HEK293 (cell line): ENCODE measurements around the gene ILK.

Experiments
- CTCF ChIA-PET: fragments of 350-600 bp; formaldehyde crosslinking; extraction: SDS; loops from one replicate; lab custom pipeline; 2021; ENCODE audit warnings: antibody characterized with exemption; lab: Yijun Ruan, JAX
- POLR2A ChIA-PET: fragments of 300-600 bp; formaldehyde crosslinking; extraction: SDS; loops from one replicate; lab custom pipeline; 2020; ENCODE audit warnings: antibody characterized with exemption, inconsistent platforms; lab: Yijun Ruan, JAX
- H3K27ac ChIP-seq: fragments of 200-500 bp; sonication (Bioruptor generic); 2 replicates; pipeline ENCODE4 v1.5.1; 2014; ENCODE audit warnings: low read depth, low read length, control low read depth, inconsistent platforms; ENCODE audit errors: extremely low read depth
- H3K36me3 ChIP-seq, 2 experiments: fragments of 200-500 bp in 1 of 2; sonication (Bioruptor generic) in 1 of 2; 1 replicate in 1 of 2; 2 replicates in 1 of 2; pipeline ENCODE4 v1.5.1; 2014 to 2017; ENCODE audit warnings: inconsistent platforms in 2 of 2, low read length in 2 of 2; ENCODE audit not compliant: control insufficient read depth in 2 of 2, insufficient read depth in 1 of 2
- H3K4me1 ChIP-seq: fragments of 200-500 bp; sonication (Bioruptor generic); 2 replicates; pipeline ENCODE4 v1.5.1; 2014; ENCODE audit warnings: mild to moderate bottlenecking, low read length, inconsistent platforms; ENCODE audit not compliant: control insufficient read depth, insufficient read depth
- H3K4me3 ChIP-seq: 2 replicates; pipeline ENCODE4 v1.5.1; 2011; ENCODE audit warnings: low read depth, mild to moderate bottlenecking, control low read depth, low read length, moderate library complexity
- H3K9me3 ChIP-seq: fragments of 200-500 bp; sonication (Bioruptor generic); 2 replicates; pipeline ENCODE4 v1.5.1; 2014; ENCODE audit warnings: low read depth, low read length, inconsistent platforms; ENCODE audit not compliant: control insufficient read depth, insufficient read depth
- SCRT2 ChIP-seq: fragments of 450-650 bp; formaldehyde crosslinking; IDR thresholded peaks from 2 replicates; pipeline ENCODE4 v1.5.1; 2016; ENCODE audit warnings: missing biosample characterization, missing genetic modification characterization
- SP2 ChIP-seq: fragments of 450-650 bp; formaldehyde crosslinking; IDR thresholded peaks from 2 replicates; pipeline ENCODE4 v1.5.1; 2016; ENCODE audit warnings: missing biosample characterization, missing genetic modification characterization
- YY1 ChIP-seq: fragments of 450-650 bp; formaldehyde crosslinking; IDR thresholded peaks from 2 replicates; pipeline ENCODE4 v1.5.1; 2018; ENCODE audit warnings: missing biosample characterization, missing genetic modification characterization
- ZBTB1 ChIP-seq: fragments of 450-650 bp; formaldehyde crosslinking; IDR thresholded peaks from 2 replicates; pipeline ENCODE4 v1.5.1; 2016; ENCODE audit warnings: missing biosample characterization, missing genetic modification characterization
- ZFHX2 ChIP-seq: fragments of 450-650 bp; formaldehyde crosslinking; conservative IDR thresholded peaks from 2 replicates; pipeline ENCODE4 v1.5.1; 2016; ENCODE audit warnings: missing biosample characterization, missing genetic modification characterization
- ZNF146 ChIP-seq: fragments of 450-650 bp; formaldehyde crosslinking; IDR thresholded peaks from 2 replicates; pipeline ENCODE4 v1.5.1; 2016; ENCODE audit warnings: missing biosample characterization, missing genetic modification characterization
- ZNF202 ChIP-seq: fragments of 450-650 bp; formaldehyde crosslinking; IDR thresholded peaks from 2 replicates; pipeline ENCODE4 v1.5.1; 2016; ENCODE audit warnings: missing biosample characterization, missing genetic modification characterization, borderline replicate concordance
- ZNF23 ChIP-seq: fragments of 450-650 bp; formaldehyde crosslinking; IDR thresholded peaks from 2 replicates; pipeline ENCODE4 v1.5.1; 2016; ENCODE audit warnings: missing biosample characterization, missing genetic modification characterization, borderline replicate concordance
- ZNF24 ChIP-seq: fragments of 450-650 bp; formaldehyde crosslinking; IDR thresholded peaks from 2 replicates; pipeline ENCODE4 v1.5.1; 2016; ENCODE audit warnings: missing biosample characterization, missing genetic modification characterization
- ZNF302 ChIP-seq: fragments of 450-650 bp; formaldehyde crosslinking; IDR thresholded peaks from 2 replicates; pipeline ENCODE4 v1.5.1; 2016; ENCODE audit warnings: missing biosample characterization, missing genetic modification characterization, low read depth
- ZNF48 ChIP-seq: fragments of 450-650 bp; formaldehyde crosslinking; IDR thresholded peaks from 2 replicates; pipeline ENCODE4 v1.5.1; 2016; ENCODE audit warnings: missing biosample characterization, missing genetic modification characterization
- ZNF548 ChIP-seq: fragments of 450-650 bp; formaldehyde crosslinking; IDR thresholded peaks from 2 replicates; pipeline ENCODE4 v1.5.1; 2016; ENCODE audit warnings: missing biosample characterization, missing genetic modification characterization
- ZNF610 ChIP-seq: fragments of 450-650 bp; formaldehyde crosslinking; IDR thresholded peaks from 2 replicates; pipeline ENCODE4 v1.5.1; 2016; ENCODE audit warnings: missing biosample characterization, missing genetic modification characterization, borderline replicate concordance
- ZNF654 ChIP-seq: fragments of 450-650 bp; formaldehyde crosslinking; IDR thresholded peaks from 2 replicates; pipeline ENCODE4 v1.5.1; 2016; ENCODE audit warnings: low read depth, missing biosample characterization, missing genetic modification characterization
- ZNF701 ChIP-seq: fragments of 450-650 bp; formaldehyde crosslinking; IDR thresholded peaks from 2 replicates; pipeline ENCODE4 v1.5.1; 2016; ENCODE audit warnings: missing biosample characterization, missing genetic modification characterization
- TF ChIP-seq, protein P1 (sequence below): fragments of 450-650 bp; formaldehyde crosslinking; IDR thresholded peaks from 2 replicates; pipeline ENCODE4 v1.5.0; 2017; ENCODE audit warnings: missing biosample characterization, missing genetic modification characterization, borderline replicate concordance
- TF ChIP-seq, protein P2 (sequence below): fragments of 450-650 bp; formaldehyde crosslinking; IDR thresholded peaks from 2 replicates; pipeline ENCODE4 v1.5.1; 2016; ENCODE audit warnings: missing biosample characterization, missing genetic modification characterization
- TF ChIP-seq, protein P3 (sequence below): fragments of 450-650 bp; formaldehyde crosslinking; IDR thresholded peaks from 2 replicates; pipeline ENCODE4 v1.5.1; 2016; ENCODE audit warnings: missing biosample characterization, missing genetic modification characterization
- TF ChIP-seq, protein P4 (sequence below): fragments of 450-650 bp; formaldehyde crosslinking; IDR thresholded peaks from 2 replicates; pipeline ENCODE4 v1.5.1; 2016; ENCODE audit warnings: missing biosample characterization, missing genetic modification characterization
- TF ChIP-seq, protein P5 (sequence below): fragments of 450-650 bp; formaldehyde crosslinking; conservative IDR thresholded peaks from 2 replicates; pipeline ENCODE4 v1.5.1; 2016; ENCODE audit warnings: low read depth, missing biosample characterization, missing genetic modification characterization

Gene ILK

DNA sequence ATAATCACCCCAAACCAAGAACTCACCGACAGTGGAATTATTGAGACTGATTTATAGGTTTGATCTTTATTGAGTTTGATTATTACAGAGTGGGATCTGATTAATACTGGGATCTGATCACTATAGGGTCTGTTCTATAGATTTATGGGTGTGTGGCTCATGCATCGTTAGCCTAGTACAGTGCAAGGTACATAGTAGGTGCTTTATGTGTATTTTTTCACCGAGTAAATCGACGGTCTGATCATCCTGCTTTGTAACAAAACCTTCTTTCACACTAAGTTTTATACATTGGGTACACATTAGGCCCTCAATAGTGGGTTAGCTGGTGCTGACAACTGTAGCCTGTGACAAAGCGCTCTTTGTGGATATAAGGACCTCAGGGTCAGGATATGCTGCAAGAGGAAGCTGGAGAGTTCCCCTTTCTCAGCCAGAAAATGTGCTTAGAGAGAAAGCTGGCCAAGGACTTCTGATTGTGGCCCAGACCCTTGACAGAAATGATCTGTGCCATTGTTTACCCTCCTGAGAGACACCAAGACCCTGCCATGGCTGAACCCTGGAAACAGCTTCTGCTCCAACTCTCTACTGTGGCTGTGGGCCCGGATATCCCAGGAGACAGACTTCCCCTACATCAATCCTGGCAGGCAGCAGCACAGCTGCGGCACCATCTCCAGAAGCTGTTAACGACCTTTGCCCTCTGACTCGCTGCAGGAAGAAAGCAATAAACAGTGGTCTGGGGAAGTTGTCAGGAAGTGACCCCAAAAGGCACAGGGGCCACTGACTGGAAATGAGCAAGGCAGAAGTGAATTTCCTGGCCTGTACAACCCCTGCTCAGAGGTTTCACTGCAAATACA lies 31.7 kb downstream of the ILK start:
- ChIA-PET POLR2A (no interaction called here), CTCF (interaction anchor here (0.8 kb wide), 1 partner anchor 192 kb away, joined by 4 read pairs; no protein-coding TSS in a partner anchor)
- Histone ChIP-seq H3K4me3 (no peak overlapping the region), H3K36me3 (peaks cover 0 to 26% of the 10 kb centered on the region in 2 experiments; a peak in 1 of 3 replicates), H3K9me3 (no peaks in the 10 kb centered on the region), H3K4me1 (no peaks in the 10 kb centered on the region)
- TF ChIP-seq ZNF548 (tag by site-specific recombination) (no peak), ZNF302 (no peak), ZNF701 (no peak), ZNF610 (no peak), ZNF23 (tag by site-specific recombination) (no peak), ZBTB1 (tag by site-specific recombination) (no peak), ZNF48 (tag by site-specific recombination) (no peak)
- TF ChIP-seq, protein P1, sequence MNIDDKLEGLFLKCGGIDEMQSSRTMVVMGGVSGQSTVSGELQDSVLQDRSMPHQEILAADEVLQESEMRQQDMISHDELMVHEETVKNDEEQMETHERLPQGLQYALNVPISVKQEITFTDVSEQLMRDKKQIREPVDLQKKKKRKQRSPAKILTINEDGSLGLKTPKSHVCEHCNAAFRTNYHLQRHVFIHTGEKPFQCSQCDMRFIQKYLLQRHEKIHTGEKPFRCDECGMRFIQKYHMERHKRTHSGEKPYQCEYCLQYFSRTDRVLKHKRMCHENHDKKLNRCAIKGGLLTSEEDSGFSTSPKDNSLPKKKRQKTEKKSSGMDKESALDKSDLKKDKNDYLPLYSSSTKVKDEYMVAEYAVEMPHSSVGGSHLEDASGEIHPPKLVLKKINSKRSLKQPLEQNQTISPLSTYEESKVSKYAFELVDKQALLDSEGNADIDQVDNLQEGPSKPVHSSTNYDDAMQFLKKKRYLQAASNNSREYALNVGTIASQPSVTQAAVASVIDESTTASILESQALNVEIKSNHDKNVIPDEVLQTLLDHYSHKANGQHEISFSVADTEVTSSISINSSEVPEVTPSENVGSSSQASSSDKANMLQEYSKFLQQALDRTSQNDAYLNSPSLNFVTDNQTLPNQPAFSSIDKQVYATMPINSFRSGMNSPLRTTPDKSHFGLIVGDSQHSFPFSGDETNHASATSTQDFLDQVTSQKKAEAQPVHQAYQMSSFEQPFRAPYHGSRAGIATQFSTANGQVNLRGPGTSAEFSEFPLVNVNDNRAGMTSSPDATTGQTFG, result no peak
- TF ChIP-seq, protein P2, sequence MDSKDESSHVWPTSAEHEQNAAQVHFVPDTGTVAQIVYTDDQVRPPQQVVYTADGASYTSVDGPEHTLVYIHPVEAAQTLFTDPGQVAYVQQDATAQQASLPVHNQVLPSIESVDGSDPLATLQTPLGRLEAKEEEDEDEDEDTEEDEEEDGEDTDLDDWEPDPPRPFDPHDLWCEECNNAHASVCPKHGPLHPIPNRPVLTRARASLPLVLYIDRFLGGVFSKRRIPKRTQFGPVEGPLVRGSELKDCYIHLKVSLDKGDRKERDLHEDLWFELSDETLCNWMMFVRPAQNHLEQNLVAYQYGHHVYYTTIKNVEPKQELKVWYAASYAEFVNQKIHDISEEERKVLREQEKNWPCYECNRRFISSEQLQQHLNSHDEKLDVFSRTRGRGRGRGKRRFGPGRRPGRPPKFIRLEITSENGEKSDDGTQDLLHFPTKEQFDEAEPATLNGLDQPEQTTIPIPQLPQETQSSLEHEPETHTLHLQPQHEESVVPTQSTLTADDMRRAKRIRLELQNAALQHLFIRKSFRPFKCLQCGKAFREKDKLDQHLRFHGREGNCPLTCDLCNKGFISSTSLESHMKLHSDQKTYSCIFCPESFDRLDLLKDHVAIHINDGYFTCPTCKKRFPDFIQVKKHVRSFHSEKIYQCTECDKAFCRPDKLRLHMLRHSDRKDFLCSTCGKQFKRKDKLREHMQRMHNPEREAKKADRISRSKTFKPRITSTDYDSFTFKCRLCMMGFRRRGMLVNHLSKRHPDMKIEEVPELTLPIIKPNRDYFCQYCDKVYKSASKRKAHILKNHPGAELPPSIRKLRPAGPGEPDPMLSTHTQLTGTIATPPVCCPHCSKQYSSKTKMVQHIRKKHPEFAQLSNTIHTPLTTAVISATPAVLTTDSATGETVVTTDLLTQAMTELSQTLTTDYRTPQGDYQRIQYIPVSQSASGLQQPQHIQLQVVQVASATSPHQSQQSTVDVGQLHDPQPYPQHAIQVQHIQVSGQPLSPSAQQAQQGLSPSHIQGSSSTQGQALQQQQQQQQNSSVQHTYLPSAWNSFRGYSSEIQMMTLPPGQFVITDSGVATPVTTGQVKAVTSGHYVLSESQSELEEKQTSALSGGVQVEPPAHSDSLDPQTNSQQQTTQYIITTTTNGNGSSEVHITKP, result no peak
- TF ChIP-seq, protein P3, sequence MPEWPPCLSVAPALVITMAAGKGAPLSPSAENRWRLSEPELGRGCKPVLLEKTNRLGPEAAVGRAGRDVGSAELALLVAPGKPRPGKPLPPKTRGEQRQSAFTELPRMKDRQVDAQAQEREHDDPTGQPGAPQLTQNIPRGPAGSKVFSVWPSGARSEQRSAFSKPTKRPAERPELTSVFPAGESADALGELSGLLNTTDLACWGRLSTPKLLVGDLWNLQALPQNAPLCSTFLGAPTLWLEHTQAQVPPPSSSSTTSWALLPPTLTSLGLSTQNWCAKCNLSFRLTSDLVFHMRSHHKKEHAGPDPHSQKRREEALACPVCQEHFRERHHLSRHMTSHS (tag by site-specific recombination), result no peak
- TF ChIP-seq, all 188 proteins: peak for 0
- no peak overlapping the region for H3K27ac ChIP-seq

DNA sequence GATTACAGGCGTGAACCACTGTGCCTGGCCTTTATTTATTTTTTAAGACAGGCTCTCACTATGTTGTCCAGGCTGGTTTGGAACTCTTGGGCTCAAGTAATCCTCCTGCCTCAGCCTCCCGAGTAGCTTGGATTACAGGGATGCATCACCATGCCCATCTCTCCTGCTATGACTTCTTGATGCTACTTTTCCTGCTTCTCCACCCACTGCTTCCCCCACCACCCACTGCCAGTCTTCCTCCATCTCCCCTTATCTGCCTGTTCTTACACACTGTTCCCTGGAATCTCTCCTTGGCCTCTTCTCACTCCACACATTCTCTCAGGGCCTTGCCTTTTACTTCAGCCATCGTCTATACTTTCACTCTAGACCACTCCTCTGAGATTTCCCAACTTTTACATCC lies 32.9 kb downstream of the ILK start:
- H3K36me3 ChIP-seq, result peaks cover 0 to 34% of the 10 kb centered on the region in 2 experiments; a peak in 1 of 3 replicates
- CTCF ChIA-PET, result interaction anchor here (0.6 kb wide), 1 partner anchor 257 kb away, joined by 4 read pairs; no protein-coding TSS in a partner anchor
- no peak overlapping the region for H3K4me3 ChIP-seq
- no peaks in the 10 kb centered on the region for H3K4me1 ChIP-seq
- POLR2A ChIA-PET, result no interaction called here
- H3K9me3 ChIP-seq, result no peaks in the 10 kb centered on the region
- H3K27ac ChIP-seq, result no peak overlapping the region
- TF ChIP-seq SCRT2 (tag by site-specific recombination) (no peak), ZNF146 (no peak), ZNF654 (tag by site-specific recombination) (no peak), YY1 (tag by site-specific recombination) (no peak), ZNF24 (tag by site-specific recombination) (no peak), ZNF202 (tag by site-specific recombination) (no peak), ZFHX2 (tag by site-specific recombination) (peak; percentile 58), SP2 (tag by site-specific recombination) (no peak)
- TF ChIP-seq, protein P4, sequence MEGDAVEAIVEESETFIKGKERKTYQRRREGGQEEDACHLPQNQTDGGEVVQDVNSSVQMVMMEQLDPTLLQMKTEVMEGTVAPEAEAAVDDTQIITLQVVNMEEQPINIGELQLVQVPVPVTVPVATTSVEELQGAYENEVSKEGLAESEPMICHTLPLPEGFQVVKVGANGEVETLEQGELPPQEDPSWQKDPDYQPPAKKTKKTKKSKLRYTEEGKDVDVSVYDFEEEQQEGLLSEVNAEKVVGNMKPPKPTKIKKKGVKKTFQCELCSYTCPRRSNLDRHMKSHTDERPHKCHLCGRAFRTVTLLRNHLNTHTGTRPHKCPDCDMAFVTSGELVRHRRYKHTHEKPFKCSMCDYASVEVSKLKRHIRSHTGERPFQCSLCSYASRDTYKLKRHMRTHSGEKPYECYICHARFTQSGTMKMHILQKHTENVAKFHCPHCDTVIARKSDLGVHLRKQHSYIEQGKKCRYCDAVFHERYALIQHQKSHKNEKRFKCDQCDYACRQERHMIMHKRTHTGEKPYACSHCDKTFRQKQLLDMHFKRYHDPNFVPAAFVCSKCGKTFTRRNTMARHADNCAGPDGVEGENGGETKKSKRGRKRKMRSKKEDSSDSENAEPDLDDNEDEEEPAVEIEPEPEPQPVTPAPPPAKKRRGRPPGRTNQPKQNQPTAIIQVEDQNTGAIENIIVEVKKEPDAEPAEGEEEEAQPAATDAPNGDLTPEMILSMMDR (tag by site-specific recombination), result no peak
- TF ChIP-seq, protein P5, sequence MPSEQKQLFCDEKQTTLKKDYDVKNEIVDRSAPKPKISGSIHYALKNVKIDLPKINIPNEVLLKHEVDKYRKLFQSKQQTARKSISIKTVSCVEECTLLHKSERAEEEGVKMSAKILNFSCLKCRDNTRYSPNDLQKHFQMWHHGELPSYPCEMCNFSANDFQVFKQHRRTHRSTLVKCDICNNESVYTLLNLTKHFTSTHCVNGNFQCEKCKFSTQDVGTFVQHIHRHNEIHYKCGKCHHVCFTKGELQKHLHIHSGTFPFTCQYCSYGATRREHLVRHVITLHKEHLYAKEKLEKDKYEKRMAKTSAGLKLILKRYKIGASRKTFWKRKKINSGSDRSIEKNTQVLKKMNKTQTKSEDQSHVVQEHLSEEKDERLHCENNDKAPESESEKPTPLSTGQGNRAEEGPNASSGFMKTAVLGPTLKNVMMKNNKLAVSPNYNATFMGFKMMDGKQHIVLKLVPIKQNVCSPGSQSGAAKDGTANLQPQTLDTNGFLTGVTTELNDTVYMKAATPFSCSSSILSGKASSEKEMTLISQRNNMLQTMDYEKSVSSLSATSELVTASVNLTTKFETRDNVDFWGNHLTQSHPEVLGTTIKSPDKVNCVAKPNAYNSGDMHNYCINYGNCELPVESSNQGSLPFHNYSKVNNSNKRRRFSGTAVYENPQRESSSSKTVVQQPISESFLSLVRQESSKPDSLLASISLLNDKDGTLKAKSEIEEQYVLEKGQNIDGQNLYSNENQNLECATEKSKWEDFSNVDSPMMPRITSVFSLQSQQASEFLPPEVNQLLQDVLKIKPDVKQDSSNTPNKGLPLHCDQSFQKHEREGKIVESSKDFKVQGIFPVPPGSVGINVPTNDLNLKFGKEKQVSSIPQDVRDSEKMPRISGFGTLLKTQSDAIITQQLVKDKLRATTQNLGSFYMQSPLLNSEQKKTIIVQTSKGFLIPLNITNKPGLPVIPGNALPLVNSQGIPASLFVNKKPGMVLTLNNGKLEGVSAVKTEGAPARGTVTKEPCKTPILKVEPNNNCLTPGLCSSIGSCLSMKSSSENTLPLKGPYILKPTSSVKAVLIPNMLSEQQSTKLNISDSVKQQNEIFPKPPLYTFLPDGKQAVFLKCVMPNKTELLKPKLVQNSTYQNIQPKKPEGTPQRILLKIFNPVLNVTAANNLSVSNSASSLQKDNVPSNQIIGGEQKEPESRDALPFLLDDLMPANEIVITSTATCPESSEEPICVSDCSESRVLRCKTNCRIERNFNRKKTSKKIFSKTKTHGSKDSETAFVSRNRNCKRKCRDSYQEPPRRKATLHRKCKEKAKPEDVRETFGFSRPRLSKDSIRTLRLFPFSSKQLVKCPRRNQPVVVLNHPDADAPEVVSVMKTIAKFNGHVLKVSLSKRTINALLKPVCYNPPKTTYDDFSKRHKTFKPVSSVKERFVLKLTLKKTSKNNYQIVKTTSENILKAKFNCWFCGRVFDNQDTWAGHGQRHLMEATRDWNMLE (tag by site-specific recombination), result no peak
